Measurements from ENCODE around the gene CSK.

Gene CSK

DNA sequence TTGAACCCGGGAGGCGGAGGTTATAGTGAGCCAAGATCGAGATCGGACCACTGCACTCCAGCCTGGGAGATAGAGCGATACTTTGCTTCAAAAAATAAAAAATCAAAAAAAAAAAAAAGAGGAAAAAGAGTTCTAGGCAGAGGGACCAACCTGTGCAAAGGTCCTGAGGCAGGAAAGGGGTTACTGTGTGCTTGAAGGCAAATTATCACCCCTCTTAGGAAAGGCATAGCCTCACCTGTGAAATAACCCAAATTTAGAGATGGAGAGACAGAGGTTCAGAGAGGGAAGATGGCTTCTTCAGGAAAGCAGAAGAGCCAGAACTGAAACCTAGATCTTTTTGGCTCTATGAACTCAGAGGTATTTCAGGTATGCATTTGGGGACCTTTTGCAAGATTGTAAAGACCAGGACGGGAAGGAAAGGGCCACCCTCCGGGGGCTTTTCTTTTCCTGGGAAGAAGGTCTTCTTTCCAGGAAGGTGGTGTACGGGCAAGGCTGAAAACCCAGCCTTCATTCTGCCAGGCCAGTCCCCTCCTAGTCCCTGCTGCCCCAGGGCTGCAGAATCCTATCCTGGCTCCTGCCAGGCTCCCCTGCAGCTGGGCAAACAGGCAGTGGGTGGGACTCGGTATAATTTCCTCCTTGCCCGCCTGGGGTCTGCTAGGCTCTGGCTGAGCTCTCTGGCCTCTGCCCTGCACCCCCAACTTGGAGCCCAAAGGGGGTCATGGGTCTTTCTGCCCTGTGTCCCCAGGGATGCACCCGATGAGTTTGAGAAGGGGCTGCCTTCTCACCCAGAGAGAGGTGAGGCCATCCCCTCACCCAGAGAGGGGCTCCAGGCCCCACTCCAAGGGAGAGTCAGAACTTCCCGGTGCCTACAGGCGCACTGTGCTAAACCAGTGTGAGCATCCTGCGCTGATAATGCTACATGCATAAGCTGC, 14.4 kb upstream of the CSK start:
- Mint-ChIP-seq H3K4me1 (peaks cover 15% of the 10 kb centered on the region), H3K27ac (no peak overlapping the region), H3K9me3 (no peaks in the 10 kb centered on the region), H3K4me3 (no peak overlapping the region), H3K36me3 (no peaks in the 10 kb centered on the region), H3K27me3 (no peaks in the 10 kb centered on the region)

DNA sequence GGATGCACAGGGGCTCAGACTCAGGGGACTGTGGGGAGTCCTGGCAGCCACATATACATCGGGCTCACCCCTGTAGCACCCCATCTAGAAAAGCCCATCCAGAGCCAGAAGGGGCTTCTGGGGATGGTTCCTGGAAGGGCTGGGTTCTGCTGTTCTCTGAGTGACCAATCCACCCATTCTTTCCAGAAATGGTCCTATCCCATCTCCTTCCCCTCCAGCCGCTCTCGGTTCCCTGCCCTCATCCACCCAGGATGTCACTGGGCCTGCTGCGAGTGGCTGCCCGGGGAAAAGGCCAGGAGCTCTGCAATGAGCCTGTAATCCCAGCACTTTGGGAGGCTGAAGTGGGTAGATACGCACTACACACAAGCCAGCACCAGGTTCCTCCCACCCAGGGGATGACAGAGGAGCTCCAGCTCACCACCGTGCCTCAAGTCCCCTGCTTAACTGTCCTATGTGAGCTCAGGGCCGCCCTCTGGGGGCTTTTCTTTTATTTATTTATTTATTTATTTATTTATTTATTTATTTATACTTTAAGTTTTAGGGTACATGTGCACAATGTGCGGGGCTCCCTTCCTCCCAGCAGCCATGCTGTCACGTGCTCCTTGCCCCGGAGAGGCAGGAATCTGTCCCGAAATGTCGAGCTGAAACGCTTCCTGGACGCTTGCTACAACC, 13.6 kb upstream of the CSK start:
- no peaks in the 10 kb centered on the region for H3K36me3 Mint-ChIP-seq
- H3K4me1 Mint-ChIP-seq, result peaks cover 15% of the 10 kb centered on the region
- no peaks in the 10 kb centered on the region for H3K27me3 Mint-ChIP-seq
- no peak overlapping the region for H3K27ac Mint-ChIP-seq
- H3K9me3 Mint-ChIP-seq, result no peaks in the 10 kb centered on the region
- no peak overlapping the region for H3K4me3 Mint-ChIP-seq

DNA sequence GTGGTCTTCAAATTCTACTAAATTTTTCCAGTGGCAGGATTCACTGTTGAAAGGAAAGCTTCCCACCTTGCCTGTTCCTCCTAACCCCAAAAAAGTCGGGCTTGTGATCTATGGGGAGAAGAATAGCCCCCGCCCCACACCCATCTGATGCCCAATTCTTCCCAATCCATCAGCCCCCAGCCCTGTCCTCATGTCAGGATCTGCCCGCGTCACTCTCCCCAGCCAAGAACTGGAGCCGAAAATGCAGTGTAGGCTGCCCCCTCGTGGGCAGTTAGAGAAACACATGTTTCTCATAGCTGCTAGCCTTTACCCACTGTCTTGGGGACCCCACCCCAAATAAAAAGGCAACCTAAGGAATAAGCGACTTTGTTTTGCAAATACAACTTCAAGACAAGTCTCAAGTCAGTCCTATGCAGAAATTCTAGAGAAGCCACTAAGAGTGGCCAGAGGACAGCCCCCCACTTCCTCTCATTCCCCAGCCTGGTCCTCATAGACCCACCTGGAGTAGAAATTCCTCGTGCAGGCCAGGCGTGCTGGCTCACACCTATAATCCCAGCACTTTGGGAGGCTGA, 13.0 kb upstream of the CSK start:
- Mint-ChIP-seq H3K9me3 (no peaks in the 10 kb centered on the region), H3K27me3 (no peaks in the 10 kb centered on the region), H3K4me1 (peaks cover 20% of the 10 kb centered on the region), H3K27ac (peak overlapping the region; percentile 20), H3K4me3 (no peak overlapping the region), H3K36me3 (no peaks in the 10 kb centered on the region)

DNA sequence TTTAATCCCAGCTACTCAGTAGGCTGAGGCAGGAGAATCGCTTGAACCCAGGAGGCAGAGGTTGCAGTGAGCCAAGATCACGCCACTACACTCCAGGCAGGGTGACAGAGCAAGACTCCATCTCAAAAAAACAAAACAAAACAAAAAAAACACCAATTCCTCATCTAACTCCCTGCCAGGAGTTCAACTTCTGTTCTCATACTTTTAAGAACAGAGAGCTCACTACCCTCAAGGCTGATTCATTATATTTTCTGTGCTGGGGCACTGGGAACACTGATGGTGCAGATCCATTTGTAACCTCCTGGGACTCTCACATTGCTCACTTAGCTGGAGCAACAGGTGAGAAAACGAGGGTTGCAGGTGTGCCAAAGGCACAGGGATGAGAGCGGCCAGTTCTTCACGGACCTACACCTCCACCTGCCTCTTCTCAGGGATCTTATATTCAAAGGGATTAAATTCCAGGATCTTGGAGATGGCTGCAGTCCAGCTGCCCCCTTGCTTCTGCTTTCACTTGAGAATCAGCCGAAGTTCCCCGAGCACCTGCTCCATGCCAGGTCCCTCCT, 12.3 kb upstream of the CSK start:
- H3K4me1 Mint-ChIP-seq, result peaks cover 27% of the 10 kb centered on the region
- H3K27me3 Mint-ChIP-seq, result no peaks in the 10 kb centered on the region
- no peak overlapping the region for H3K27ac Mint-ChIP-seq
- H3K4me3 Mint-ChIP-seq, result no peak overlapping the region
- no peaks in the 10 kb centered on the region for H3K9me3 Mint-ChIP-seq
- no peaks in the 10 kb centered on the region for H3K36me3 Mint-ChIP-seq

DNA sequence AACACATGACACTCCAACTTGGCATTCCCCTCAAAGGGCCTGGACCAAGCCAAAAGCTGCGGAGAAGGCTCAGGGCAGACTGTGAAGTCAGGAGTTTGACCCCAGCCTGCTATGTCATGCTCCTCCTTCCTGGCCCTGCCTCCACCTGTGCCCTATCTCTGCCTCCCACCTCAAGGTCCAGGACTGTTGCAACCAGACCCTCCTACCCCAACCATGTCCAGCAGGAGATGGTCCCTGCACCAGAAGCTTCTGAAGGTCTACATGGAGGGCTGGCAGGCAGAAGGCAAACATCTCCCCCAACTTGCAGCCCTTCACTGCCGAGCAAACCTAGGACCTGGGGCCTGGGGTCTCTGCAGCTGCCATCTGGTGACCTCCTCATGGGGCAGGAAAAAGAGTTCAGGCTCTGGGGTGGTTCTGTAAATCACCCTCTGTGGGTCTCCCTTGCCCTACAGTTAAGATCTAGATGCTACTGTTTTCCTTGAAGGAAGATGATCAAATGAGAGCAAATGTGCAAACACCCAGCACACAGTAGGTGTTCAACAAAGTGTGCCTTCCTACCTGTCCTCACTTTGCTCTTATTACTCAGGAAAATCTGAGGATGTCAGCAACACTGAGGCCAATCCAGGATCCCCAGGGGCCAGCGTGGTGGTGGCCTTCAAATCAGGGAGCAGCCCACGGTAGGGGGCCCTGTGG, 11.5 kb upstream of the CSK start:
- peaks cover 32% of the 10 kb centered on the region for H3K4me1 Mint-ChIP-seq
- no peaks in the 10 kb centered on the region for H3K9me3 Mint-ChIP-seq
- no peak overlapping the region for H3K4me3 Mint-ChIP-seq
- no peaks in the 10 kb centered on the region for H3K27me3 Mint-ChIP-seq
- no peak overlapping the region for H3K27ac Mint-ChIP-seq
- no peaks in the 10 kb centered on the region for H3K36me3 Mint-ChIP-seq

DNA sequence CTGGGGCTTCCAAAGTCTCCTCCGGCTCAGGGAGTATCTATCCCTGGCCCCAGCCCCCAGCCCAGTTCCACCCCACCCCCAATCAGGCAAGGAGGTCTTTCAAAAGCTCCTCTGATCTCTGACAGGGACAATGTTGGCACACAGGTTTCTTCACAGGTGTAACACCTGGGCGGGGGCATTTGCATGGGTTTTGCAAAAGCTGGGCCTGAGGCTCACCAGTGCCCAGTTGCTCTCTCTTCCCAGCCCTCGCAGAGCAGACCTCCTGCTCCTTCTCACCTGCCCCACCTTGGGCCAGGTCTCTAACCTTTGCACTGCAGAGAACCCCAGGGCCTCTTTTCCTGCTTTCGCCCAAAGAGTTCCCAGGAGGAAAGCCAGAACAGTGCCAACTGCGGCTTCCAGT, 8.6 kb upstream of the CSK start:
- H3K4me1 Mint-ChIP-seq, result peaks cover 60% of the 10 kb centered on the region
- no peaks in the 10 kb centered on the region for H3K27me3 Mint-ChIP-seq
- H3K36me3 Mint-ChIP-seq, result no peaks in the 10 kb centered on the region
- H3K9me3 Mint-ChIP-seq, result no peaks in the 10 kb centered on the region
- no peak overlapping the region for H3K4me3 Mint-ChIP-seq
- no peak overlapping the region for H3K27ac Mint-ChIP-seq

DNA sequence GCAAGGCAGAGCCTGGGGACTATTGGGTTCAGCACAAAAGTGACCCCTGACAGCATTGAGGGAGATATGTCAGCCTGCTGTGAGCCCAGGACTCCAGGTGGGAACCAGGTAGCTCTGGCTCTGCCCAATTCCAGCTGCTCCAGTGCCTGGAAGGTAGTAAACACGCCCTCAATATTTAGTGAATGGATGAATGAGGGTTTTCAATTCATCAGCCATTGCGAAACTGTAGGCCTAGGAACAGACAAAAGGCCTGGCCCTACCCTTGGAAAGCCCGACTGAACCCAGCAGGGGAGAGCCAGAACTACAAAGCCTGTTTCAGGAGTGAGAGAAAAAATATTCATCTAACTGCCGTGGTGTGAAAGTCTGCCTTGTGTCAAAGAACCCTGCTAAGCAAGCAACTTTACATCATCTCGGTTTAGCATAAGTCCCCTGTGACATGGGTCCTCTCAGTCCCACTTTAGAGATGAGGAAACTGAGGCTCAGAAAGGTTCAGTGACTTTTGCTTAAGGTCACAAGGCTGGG, 8.1 kb upstream of the CSK start:
- no peak overlapping the region for H3K27ac Mint-ChIP-seq
- peaks cover 62% of the 10 kb centered on the region for H3K4me1 Mint-ChIP-seq
- H3K9me3 Mint-ChIP-seq, result no peaks in the 10 kb centered on the region

DNA sequence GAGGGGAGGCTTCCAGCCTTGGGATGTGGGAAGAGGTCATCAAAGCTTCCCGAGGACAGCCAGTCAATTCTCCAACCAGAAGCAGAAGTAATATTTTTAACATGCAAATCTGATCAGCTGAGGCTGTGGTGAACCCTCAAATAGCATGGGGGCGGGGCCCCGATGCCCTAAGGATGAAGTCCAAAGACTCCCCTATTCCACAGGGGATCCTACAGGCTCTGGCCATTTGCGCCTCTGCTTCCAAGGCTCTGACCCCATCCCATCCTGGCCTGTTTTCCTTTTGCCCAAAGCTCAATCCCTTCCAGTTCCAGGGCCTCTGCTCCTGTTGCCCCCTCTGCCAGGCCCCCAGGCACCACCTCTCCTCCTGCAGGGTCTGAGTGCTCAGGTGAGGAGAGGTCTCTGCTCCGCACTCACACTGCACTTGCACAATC, 6.7 kb upstream of the CSK start:
- Mint-ChIP-seq H3K27me3 (no peaks in the 10 kb centered on the region), H3K9me3 (no peaks in the 10 kb centered on the region), H3K36me3 (no peaks in the 10 kb centered on the region), H3K27ac (peak overlapping the region; percentile 83), H3K4me3 (no peak overlapping the region), H3K4me1 (peaks cover 73% of the 10 kb centered on the region)

More for the DNA sequence above, 8.1 kb upstream of the CSK start:
- Mint-ChIP-seq H3K36me3 (no peaks in the 10 kb centered on the region), H3K27me3 (no peaks in the 10 kb centered on the region), H3K4me3 (no peak overlapping the region)

DNA sequence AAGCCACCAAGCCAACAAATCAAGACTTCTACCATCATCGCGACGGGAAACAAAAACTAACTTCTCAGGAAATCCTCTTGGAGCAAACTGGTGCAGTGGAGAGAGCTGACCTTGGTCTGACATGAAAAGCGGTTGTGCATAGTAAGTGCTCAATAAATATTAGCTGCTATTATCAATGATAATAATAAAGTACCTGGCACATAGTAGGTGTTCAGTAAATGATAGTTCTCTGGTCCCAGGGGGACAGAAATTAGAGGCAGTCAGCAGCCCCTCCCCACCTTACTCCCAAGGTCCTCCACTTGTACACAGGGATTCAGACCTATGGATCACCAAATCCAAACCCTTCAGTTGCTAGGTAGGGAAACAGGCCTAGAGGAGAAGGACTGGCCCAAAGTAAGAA, 6.0 kb upstream of the CSK start:
- Mint-ChIP-seq H3K27ac (peak overlapping the region; percentile 97), H3K4me1 (peaks cover 80% of the 10 kb centered on the region), H3K9me3 (no peaks in the 10 kb centered on the region), H3K4me3 (no peak overlapping the region), H3K27me3 (no peaks in the 10 kb centered on the region), H3K36me3 (no peaks in the 10 kb centered on the region)

DNA sequence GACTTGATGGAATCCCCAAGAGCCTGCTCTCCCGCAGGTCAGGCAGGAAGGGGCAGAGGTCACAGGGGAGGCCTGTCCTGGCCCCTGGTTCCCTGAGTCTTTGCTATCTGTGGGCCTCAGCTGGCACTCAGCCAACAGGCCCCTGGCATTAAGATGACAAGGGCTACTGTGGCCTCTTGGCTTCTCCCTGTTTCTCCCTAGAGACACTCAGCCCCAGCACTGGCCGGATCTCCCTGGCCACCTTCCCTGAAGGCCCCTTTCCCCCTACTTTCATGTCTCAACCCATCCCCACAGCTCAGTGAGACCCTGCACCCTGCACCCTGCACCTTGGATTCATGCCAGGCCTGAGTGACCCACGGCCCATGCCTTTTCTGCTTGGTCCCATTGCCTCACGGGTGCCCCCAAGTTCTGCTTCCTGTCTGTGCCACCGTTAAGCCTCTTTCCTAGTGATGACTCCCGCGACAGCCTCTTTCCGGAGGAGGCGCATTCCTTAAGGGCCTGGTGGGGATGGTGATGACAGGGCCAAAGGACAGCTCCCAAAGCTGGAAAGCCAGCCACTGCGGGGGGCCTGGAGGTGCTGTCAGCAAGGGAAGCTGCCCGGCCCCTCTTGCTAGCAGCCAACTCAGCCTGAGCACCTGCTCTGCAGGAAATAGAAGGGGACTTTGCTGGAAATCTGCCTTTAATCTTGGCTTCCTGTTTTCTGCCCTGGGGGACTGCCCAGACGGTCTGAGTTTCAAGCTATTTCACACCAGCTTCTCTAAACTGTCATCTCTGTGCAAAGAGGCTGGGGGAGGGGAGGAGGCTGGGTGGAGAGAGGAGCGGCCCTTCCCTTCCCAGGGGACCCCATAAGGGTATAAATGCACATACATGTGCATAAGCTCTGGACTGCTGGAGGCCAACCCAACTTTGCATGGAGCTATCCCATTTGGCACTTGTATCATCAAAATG, 4.8 kb upstream of the CSK start:
- peak overlapping the region; percentile 74 for H3K4me3 Mint-ChIP-seq
- H3K9me3 Mint-ChIP-seq, result no peaks in the 10 kb centered on the region
- no peaks in the 10 kb centered on the region for H3K36me3 Mint-ChIP-seq
- no peaks in the 10 kb centered on the region for H3K27me3 Mint-ChIP-seq
- peaks cover 78% of the 10 kb centered on the region for H3K4me1 Mint-ChIP-seq
- peak overlapping the region; percentile 97 for H3K27ac Mint-ChIP-seq

DNA sequence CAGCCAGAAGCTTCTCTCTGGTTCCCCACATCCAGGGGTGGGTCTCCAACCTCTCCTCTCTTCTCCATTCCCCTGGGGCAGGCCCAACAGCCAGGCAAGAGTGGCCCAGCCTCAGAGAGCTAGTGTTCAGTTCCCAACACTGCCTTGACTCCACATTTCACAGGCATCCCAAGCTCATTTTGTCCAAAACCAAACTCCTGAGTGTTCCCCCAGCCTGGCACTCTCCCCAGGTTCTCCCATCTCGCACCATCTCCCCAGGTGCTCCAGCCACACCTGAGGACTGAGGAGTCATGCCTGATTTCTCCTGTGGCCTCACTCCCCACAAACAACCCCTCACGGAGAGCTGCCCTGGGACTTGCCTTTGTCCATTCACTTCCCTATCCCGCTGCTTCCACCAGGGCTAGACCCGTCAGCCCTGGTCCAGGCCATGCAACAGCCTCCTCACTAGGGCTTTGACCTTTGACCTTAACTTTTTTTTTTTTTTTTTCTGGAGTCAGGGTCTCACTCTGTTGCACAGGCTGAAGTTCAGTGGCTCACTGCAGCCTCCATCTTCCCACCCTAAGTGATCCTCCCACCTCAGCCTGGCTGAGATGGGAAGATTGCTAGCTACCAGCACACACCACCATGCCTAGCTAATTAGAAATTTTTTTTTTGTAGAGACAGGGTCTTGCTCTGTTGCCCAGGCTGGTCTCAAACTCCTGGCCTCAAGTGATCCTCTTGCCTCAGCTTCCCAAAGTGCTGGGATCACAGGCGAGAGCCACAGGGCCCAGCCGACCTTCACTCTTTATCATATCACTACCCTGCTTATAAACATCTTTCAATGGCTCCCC, 3.9 kb upstream of the CSK start:
- peak overlapping the region; percentile 74 for H3K4me3 Mint-ChIP-seq

DNA sequence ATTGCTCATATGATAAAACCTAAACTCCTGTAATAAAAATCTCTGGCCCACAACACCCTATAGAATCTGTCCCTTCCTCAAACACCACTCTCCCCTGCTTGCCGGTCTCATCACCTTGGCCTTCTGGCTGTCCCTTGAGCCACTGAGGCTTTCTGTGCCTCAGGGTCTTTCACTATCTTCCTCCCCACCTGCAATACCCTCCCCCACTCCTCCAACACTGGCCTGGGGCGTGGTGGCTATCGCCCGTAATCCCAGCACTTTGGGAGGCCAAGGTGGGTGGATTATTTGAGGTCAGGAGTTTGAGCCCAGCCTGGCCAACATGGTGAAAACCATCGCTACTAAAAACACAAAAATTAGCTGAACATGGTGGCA, 3.3 kb upstream of the CSK start:
- Mint-ChIP-seq H3K9me3 (no peaks in the 10 kb centered on the region), H3K27me3 (no peaks in the 10 kb centered on the region), H3K4me3 (peak overlapping the region; percentile 74)

More for the DNA sequence above, 3.9 kb upstream of the CSK start:
- peak overlapping the region; percentile 97 for H3K27ac Mint-ChIP-seq
- H3K27me3 Mint-ChIP-seq, result no peaks in the 10 kb centered on the region
- H3K36me3 Mint-ChIP-seq, result no peaks in the 10 kb centered on the region
- peaks cover 78% of the 10 kb centered on the region for H3K4me1 Mint-ChIP-seq
- no peaks in the 10 kb centered on the region for H3K9me3 Mint-ChIP-seq

DNA sequence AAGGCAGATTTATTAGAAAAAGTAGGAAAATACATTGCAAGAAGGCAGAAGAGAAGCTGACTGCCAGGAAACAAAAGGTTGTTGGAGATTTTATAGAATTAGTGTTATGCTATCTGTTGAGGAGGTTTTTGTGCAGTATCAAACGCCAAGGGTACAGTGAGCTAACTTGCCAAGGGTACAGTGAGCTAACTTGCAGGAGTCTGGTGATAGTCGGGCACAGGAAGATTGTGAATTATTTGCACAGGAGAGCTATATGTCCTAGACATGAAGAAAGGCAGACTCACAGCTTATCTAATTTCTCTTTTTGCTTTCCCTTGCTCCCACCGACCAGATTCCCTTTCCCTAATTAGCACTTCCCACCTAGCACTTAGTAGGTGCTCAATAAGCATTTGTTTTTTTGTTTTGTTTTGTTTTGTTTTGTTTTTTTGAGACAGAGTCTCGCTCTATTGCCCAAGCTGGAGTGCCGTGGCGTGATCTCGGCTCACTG, 2.7 kb upstream of the CSK start:
- Mint-ChIP-seq H3K27ac (peak overlapping the region; percentile 97), H3K4me3 (no peak overlapping the region), H3K36me3 (peaks cover 4% of the 10 kb centered on the region), H3K27me3 (no peaks in the 10 kb centered on the region), H3K4me1 (peaks cover 69% of the 10 kb centered on the region), H3K9me3 (no peaks in the 10 kb centered on the region)

More for the DNA sequence above, 3.3 kb upstream of the CSK start:
- Mint-ChIP-seq H3K4me1 (peaks cover 75% of the 10 kb centered on the region), H3K27ac (peak overlapping the region; percentile 97), H3K36me3 (peaks cover 3% of the 10 kb centered on the region)
